ENCODE data around the gene ADAM22.

Gene ADAM22

DNA sequence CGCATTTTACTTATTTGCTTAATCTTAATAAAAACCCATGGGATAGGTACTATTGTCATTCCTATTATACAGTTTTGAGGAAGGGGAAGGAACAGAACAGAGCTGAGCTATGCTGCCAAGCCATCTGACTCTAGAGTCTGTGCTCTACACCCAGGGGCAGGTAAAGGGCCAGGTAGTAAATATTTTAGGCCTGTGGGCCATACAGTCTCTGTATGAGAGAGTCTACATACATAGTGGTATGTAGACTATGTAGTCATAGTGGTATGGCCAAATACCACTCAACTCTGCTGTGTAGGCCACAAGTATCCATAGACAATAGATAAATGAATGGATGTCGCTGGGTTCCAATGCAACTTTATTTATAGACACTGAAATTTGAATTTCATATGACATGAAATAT is 289.2 kb downstream of the ADAM22 start:
- no peak for DNase-seq

DNA sequence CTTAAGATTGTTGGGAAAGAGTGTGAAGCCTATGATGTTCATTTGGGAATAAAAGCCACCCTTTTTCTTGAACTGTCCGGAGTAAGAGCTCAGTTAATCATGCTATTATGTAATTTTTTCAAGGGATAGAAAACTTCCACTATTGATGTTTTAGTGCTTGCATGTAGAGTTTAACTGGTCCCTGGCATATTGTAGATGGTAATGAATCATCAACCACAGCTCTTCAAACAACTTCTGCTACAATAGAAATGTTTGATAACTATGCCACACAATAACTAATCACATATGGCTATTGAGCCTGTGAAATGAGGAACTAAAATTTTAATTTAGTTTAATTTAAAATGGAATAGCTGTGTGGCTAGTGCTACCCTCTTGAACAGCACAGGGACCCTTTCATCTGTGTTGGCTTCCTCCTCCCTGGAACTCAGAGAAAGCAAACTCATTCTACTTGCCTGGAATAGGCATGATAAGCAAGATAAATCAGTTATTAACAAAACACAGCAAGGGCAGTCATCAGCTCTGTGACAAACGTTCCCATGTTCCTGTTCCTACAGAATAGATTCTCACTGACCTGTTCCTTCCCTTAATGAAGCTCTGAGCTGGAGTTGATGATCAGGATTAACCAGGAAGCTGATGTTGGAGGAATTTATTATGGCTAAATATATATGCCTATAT is 290.7 kb downstream of the ADAM22 start:
- DNase-seq, result no peak

DNA sequence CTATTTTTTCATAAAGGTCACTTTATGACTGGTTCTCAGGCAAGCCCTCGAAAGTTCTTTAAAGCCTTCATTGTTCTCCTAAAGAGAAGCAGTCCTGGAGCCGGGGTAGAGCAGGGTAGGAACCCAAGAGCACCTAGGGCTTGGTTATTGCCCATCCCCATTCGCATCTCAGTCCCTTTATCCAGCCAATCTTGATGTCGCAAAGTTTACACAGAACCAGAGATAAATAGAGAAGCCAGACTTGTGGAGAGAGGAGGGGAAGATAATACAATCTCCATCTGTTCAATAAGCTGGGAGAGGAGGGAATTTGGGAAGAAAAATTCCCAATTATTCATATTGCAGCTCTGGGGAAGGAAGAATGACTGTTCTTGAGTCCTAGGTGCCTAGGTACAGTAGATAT is 292.1 kb downstream of the ADAM22 start:
- no peak for DNase-seq

DNA sequence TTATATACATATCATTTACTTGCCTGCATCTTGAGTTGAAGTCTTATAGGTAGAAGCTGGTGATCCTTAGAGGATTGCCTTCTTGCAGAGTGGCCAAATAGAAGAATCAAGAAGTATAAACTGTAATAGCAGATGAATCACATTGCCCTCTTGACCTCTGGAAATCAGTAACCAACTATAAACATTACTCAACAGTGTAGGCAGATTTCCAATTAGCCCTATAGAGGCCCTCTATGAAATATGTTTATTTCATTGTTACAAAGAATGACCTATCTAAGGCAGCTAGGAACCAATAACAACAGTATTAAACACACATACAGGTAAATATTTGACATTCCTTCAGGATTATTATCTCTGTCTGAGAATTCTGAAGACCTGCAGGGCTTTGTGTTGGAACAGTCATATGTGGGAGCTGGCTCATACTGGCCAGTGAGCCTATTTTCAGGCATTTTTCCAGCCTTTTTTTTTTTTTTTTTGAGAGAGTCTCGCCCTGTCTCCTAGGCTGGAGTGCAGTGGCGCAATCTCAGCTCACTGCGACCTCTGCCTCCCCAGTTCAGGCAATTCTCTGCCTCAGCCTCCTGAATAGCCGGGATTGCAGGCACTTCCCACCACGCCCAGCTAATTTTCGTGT is 292.9 kb downstream of the ADAM22 start:
- no peak for DNase-seq

GRCh38 chr7:88229302-88229995 is 295.4 kb downstream of the ADAM22 start:
- no peak for DNase-seq

- DNase-seq, result no peak
Measured at GRCh38 chr7:88230646-88231045, 296.6 kb downstream of the ADAM22 start.

DNA sequence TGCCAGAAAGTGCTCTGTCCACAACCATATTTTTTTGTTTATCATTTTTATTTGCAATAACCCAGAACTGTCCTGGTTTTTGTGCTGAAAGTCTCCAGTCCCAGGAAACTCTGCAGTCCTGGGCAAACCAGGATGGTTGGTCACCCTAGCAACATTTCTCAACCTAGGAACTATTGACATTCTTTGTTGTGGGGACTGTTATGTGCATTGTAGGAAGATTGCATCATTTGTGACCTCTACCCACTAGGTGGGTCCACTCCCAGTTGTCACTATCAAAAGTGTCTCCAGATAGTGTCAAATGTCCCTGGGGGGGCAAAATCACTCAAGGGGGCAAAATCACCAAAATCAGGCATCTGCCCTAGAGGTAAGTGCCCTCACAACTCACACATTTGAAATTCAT is 299.8 kb downstream of the ADAM22 start:
- no peak for DNase-seq

GRCh38 chr7:88239852-88240251 is 305.8 kb downstream of the ADAM22 start:
- no peak for DNase-seq

DNA sequence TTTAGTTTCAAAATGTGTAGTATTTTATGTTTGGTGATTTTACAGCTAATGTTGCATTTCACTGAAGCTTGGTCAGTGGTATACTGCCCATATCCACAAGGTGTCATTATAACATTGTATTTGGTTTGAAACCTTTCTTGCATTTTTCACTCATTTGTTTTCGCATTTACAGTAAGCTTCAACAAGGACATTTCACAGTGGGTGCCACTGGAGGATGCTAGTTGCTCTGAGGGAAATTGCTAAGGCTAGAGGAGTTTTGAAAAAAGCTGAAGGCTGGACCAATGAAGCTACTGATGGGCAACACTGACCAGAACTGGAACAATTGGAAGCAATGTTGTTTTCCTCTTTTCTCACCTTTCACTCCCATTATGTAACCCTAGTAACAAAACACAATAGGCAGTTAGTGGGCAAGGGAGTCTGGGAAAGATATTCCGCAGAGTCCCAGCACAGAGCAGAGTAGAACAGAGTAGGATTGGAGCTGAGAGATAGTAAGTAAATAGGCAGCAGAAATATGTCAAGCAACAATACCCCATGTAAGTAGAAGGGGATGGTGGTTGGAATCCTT is 309.4 kb downstream of the ADAM22 start:
- DNase-seq, result no peak

GRCh38 chr7:88244258-88244657 is 310.2 kb downstream of the ADAM22 start:
- DNase-seq, result no peak
